ENCODE data around the gene CIAO3.

DNA sequence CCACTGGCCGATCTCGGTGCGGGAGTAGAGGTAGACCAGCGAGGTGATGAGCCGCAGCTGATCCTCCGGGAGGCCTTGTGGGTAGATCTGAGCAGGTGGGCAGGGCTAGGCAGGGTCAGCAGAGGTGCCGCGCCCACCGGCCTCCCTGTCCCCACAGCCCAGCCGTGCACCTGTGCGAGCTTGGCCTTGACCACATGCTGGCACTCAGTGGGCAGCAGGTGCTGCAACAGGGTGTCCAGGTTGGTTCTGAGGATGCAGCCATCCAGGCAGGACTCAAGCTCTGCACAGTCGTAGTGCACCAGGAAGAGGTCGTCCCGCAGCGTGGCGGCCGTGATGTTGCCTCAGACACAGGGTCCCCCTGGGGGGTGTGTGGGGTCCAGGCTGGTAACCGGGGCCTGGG lies 32.2 kb upstream of the CIAO3 start:
- TF ChIP-seq, protein P1, sequence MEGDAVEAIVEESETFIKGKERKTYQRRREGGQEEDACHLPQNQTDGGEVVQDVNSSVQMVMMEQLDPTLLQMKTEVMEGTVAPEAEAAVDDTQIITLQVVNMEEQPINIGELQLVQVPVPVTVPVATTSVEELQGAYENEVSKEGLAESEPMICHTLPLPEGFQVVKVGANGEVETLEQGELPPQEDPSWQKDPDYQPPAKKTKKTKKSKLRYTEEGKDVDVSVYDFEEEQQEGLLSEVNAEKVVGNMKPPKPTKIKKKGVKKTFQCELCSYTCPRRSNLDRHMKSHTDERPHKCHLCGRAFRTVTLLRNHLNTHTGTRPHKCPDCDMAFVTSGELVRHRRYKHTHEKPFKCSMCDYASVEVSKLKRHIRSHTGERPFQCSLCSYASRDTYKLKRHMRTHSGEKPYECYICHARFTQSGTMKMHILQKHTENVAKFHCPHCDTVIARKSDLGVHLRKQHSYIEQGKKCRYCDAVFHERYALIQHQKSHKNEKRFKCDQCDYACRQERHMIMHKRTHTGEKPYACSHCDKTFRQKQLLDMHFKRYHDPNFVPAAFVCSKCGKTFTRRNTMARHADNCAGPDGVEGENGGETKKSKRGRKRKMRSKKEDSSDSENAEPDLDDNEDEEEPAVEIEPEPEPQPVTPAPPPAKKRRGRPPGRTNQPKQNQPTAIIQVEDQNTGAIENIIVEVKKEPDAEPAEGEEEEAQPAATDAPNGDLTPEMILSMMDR (IDR thresholded peaks at IDR 0.05): no peak
- TF ChIP-seq ZFX (IDR thresholded peaks at IDR 0.05; ENCODE audit: borderline replicate concordance): no peak

Measured in 22Rv1 (cell line).